Panc1 (cell line): ENCODE data around the gene SYCP3.

Source experiments
- REST ChIP-seq, 2 experiments: IDR thresholded peaks; 2 replicates each; pipeline ENCODE4 v1.6.1; 2011 to 2012; ENCODE audit warnings: low read depth in 2 of 2, control low read depth in 1 of 2, low read length in 1 of 2, mild to moderate bottlenecking in 1 of 2, moderate library complexity in 1 of 2; ENCODE audit not compliant: insufficient read depth in 1 of 2
- TF ChIP-seq, protein P1 (sequence below): fragments of 450-650 bp; IDR thresholded peaks from 2 replicates; pipeline ENCODE4 v1.5.1; 2017; ENCODE audit warnings: mild to moderate bottlenecking

DNA sequence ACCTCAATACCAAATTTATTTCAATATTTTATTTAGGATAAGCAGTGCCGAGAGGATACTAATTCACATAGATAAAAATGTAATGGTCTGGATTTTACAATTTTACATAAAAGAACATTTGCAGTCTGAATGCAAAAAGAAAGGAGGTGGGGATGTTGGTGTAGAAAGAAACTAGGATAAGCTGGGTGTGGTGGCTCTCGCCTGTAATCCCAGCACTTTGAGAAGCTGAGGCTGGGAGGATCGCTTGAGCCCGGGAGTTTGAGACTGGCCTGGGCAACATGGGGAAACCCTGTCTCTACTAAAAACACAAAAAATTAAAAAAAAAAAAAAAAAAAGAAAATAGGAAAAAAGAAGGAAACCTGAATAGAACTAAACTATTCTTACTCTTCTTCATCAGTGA is 16.9 kb downstream of the SYCP3 start:
- TF ChIP-seq, protein P1, sequence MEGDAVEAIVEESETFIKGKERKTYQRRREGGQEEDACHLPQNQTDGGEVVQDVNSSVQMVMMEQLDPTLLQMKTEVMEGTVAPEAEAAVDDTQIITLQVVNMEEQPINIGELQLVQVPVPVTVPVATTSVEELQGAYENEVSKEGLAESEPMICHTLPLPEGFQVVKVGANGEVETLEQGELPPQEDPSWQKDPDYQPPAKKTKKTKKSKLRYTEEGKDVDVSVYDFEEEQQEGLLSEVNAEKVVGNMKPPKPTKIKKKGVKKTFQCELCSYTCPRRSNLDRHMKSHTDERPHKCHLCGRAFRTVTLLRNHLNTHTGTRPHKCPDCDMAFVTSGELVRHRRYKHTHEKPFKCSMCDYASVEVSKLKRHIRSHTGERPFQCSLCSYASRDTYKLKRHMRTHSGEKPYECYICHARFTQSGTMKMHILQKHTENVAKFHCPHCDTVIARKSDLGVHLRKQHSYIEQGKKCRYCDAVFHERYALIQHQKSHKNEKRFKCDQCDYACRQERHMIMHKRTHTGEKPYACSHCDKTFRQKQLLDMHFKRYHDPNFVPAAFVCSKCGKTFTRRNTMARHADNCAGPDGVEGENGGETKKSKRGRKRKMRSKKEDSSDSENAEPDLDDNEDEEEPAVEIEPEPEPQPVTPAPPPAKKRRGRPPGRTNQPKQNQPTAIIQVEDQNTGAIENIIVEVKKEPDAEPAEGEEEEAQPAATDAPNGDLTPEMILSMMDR = no peak
- TF ChIP-seq REST (IDR thresholded peaks at IDR 0.05; ENCODE audit: insufficient read depth in 1 of 2, low read depth in 2 of 2, low read length in 1 of 2) = no peak
